SK-N-MC (cell line): Measurements from ENCODE around the gene OR10P1.

Source experiments
- EZH2 ChIP-seq: fragments of 200-600 bp; sonication (generic); IDR thresholded peaks from one replicate; pipeline ENCODE4 v1.6.1; 2017; ENCODE audit warnings: antibody characterized with exemption
- FOXP2 ChIP-seq: optimal IDR thresholded peaks from 2 replicates; pipeline ENCODE3; 2011; ENCODE audit warnings: mild to moderate bottlenecking, moderate library complexity; ENCODE audit not compliant: insufficient read depth; ENCODE audit errors: extremely low read length, control extremely low read depth
- POLR2AphosphoS5 ChIP-seq: IDR thresholded peaks from 2 replicates; pipeline ENCODE4 v1.6.1; 2012; ENCODE audit warnings: mild to moderate bottlenecking, low read depth, low read length, borderline replicate concordance

- TF ChIP-seq POLR2AphosphoS5 (no peak), EZH2 (no peak), FOXP2 (no peak)
Observed at GRCh38 chr12:55614764-55615163, 21.9 kb upstream of the OR10P1 start.
